ENCODE measurements around the gene PRRX1. TPM values are rescaled to one million over a fixed set of nuclear protein-coding genes. Genes with fewer than 3 reads are reported as not detected.

The PRRX1 gene
- total RNA-seq, 1 experiment from 2014 or later = 1.2 TPM

DNA sequence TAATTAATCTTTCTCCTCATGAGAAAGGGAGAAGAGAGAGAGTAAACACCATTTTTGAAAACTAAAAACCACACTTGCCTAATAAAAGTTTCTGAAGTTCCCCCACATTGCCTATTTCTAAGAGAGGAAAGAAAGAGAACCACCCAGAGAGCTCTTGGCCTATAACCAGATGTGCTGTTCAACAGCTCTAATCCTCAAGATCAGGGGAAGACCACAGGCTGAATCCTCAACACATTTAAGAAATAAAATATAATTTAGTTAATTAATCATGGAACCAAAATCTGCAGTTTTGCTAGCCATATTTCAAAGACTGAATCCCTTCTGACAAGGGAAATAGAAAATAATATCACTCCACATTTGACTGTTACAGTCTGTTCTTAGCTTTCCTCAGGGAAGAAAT, 11.9 kb downstream of the PRRX1 start:
- Histone ChIP-seq H3K27me3 (no peaks in the 10 kb centered on the region), H3K4me3 (no peak overlapping the region), H3K36me3 (no peaks in the 10 kb centered on the region), H3K9me3 (no peaks in the 10 kb centered on the region)
- no peak for DNase-seq

DNA sequence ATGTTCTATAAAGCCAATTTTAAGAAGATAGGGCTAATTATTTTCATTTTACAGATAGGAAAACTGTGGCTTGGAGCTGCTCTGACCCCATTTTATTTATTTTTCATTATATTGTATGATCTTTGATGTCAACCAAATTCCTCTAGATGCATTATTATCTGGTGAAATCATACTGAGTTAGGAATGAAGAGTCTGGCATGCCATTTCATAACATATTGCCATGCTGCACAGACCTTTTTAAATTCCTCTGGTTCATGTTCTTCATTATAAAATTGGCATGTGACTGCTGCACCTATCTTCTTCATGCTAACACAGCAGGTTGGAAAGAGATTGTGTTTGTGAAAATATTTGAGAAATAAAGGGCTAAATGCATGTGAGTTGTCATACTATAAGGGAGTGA, 12.7 kb downstream of the PRRX1 start:
- Histone ChIP-seq H3K36me3 (no peaks in the 10 kb centered on the region), H3K4me3 (no peak overlapping the region)
- no peak for DNase-seq

DNA sequence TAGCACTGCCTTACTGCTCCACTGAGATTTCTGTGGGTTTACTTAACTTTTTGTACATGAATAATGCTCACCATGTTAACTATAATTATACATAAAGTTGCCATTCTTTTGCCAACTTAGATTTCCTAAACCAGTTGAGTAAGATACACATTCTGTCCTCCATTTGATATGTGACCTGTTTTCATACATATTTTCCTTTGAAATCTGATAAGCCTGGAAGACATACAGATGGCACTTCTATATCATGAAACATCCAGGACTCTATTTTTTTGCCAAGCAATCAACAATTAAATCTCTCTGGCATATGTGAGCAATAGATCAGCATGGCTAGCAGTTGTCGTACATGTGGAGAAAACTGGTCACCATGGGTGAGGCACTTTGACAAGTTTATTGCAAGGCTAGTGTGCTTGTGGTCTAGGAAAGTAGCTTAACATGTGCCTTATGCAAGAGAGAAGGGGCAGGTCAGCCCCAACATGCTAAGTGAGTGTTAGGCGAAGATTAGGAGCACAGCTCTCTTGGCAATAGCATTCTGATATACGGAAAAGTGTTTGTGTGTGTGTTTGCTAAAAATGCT, 14.2 kb downstream of the PRRX1 start:
- H3K36me3 ChIP-seq = no peaks in the 10 kb centered on the region
- DNase-seq = no peak
- no peak overlapping the region for H3K4me3 ChIP-seq
- H3K27me3 ChIP-seq = no peaks in the 10 kb centered on the region
- H3K9me3 ChIP-seq = no peaks in the 10 kb centered on the region; the same call in 1 of the 2 replicates

More for the DNA sequence above, 12.7 kb downstream of the PRRX1 start:
- Histone ChIP-seq H3K9me3 (no peaks in the 10 kb centered on the region), H3K27me3 (no peaks in the 10 kb centered on the region)

DNA sequence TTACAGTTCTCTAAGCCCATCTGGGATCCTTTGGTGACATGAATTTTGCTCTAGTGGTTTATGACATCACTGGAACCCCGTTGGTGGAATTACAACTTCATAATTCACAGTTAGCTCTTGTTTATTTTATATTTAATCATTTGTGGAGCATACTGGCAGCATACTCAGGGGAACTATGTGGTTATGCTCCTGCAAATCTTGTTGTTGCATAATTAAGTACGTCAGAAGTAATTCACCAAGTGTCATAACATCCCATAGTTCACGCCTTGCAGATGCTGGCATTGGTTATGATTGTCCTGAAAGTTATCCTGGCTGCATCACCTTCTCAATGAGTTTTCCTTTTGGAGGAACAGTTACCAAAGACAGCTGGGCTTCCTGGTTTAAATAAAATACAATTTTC, 16.5 kb downstream of the PRRX1 start:
- Histone ChIP-seq H3K9me3 (no peaks in the 10 kb centered on the region; the same call in 1 of the 2 replicates), H3K27me3 (no peaks in the 10 kb centered on the region), H3K4me3 (no peak overlapping the region), H3K36me3 (no peaks in the 10 kb centered on the region)
- no peak for DNase-seq

DNA sequence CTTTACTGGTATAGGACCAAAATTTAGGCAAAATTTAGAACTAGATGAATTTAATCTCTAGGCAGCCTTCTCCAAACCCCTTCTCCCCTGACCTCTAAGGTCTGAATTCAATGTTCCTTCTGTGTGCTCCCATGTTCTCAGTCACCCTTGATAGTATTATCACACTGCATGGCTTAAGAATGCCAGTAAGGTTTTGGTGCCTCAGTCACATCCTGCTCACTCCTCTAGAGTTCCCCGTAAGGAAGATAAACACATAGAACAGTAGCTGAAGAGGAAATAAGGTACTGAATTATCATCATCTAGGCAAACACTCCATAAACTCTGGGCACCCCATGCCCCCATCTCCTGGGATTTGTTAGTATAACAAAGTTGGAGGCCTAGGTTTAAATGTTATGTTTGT, 18.2 kb downstream of the PRRX1 start:
- Histone ChIP-seq H3K36me3 (no peaks in the 10 kb centered on the region), H3K4me3 (no peak overlapping the region), H3K9me3 (no peaks in the 10 kb centered on the region; the same call in 1 of the 2 replicates), H3K27me3 (no peaks in the 10 kb centered on the region)
- no peak for DNase-seq

DNA sequence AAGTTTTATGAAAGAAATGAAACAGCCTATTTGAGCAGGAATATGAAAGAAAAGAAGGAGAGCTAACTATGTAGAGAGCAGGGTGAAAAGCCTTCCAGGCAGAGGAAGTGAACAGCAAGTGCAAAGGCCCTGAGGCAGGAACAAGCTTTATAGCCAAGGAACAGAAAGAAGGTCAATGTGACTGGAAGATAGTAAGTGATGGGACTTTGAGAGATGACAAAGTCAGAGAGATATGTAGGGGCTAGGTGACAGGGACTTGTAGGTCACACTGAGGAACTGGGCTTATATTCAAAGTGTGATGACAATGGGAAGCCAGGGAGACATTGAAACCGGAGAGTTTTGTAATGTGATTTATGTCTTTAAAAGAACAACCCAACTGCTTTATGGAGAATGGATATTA, 18.9 kb downstream of the PRRX1 start:
- Histone ChIP-seq H3K9me3 (no peaks in the 10 kb centered on the region; the same call in 1 of the 2 replicates), H3K36me3 (no peaks in the 10 kb centered on the region), H3K27me3 (no peaks in the 10 kb centered on the region), H3K4me3 (no peak overlapping the region)
- DNase-seq = no peak

DNA sequence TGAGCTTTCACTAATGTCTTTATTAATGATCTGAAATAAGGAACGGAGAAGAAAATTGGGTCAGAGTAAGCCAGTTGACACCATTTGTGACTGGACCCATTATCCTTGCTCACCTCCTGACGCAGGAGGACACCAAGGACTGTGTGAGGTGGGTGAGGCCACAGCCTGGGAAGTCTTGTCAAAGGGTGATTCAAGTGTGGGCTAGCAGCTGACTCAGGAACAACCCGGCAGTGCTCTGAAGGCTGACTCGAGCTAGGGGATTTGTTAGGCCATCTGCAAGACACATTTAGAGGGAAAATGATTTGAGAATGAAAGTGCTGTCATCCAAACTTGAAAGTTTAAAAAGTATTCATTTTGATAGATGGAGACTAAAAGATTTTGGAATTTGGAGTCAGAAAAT, 21.2 kb downstream of the PRRX1 start:
- H3K9me3 ChIP-seq = no peaks in the 10 kb centered on the region; the same call in 1 of the 2 replicates
- H3K27me3 ChIP-seq = no peaks in the 10 kb centered on the region
- no peaks in the 10 kb centered on the region for H3K36me3 ChIP-seq
- no peak overlapping the region for H3K4me3 ChIP-seq
- no peak for DNase-seq

DNA sequence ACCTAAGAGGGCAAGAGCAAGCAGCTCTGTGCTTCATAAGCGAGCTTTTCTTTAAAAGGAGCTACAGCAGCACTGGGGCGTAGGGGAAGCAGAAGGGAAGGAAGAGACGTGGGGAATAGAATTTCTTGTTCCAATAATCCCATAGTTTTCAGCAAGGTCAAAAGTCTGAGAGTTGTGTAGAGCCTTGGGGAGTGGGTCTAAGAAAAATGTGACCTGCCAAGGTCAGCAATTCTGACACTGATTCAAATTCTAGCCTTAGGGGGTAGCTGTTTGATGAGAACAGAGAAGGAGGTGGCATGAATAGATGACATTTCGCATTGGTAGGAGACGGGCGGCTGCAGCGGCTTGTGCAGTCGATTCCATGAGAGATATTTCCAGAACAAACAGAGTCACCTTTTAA, 22.4 kb downstream of the PRRX1 start:
- Histone ChIP-seq H3K4me3 (no peak overlapping the region), H3K9me3 (no peaks in the 10 kb centered on the region; the same call in 1 of the 2 replicates), H3K36me3 (no peaks in the 10 kb centered on the region), H3K27me3 (no peaks in the 10 kb centered on the region)
- no peak for DNase-seq

DNA sequence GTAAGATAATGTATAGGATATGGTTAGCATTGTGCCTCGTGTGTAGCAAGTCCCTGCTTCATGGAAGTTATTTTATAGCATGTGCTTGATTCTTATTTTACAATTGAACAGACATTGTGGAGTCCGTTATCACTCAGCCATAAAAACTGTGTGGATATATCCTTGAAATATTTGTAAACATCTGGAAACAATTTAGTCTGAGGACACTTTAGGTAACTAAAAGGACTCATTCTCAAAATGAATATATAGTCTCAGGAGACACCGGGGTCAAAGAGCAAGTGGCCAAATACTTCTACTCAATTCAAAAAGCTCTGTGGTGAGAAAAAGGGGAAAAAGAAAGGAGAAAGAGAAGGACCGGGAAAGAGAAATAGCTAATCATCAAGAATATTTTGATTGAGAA, 23.7 kb downstream of the PRRX1 start:
- no peak overlapping the region for H3K4me3 ChIP-seq
- no peak for DNase-seq
- H3K27me3 ChIP-seq = no peaks in the 10 kb centered on the region
- H3K9me3 ChIP-seq = no peaks in the 10 kb centered on the region; the same call in 1 of the 2 replicates
- no peaks in the 10 kb centered on the region for H3K36me3 ChIP-seq

DNA sequence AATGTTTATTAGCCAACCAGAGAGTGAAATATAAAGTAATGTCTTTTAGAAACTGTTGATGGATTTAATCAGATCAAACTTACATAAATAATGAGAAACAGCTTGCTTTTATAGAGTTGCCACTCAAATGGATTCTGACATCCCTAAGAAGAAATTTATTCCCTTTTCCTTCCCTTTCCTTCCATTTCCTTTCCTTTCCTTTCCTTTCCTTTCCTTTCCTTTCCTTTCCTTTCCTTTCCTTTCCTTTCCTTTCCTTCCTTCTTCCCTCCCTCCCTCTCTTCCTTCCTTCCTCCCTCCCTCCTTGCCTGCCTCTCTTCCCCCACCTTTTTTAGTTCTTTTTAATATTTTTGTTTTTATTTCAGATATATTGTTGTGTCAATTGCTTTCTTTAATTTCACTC, 27.3 kb downstream of the PRRX1 start:
- Histone ChIP-seq H3K4me3 (no peak overlapping the region), H3K9me3 (no peaks in the 10 kb centered on the region), H3K36me3 (no peaks in the 10 kb centered on the region), H3K27me3 (no peaks in the 10 kb centered on the region)
- DNase-seq = no peak

DNA sequence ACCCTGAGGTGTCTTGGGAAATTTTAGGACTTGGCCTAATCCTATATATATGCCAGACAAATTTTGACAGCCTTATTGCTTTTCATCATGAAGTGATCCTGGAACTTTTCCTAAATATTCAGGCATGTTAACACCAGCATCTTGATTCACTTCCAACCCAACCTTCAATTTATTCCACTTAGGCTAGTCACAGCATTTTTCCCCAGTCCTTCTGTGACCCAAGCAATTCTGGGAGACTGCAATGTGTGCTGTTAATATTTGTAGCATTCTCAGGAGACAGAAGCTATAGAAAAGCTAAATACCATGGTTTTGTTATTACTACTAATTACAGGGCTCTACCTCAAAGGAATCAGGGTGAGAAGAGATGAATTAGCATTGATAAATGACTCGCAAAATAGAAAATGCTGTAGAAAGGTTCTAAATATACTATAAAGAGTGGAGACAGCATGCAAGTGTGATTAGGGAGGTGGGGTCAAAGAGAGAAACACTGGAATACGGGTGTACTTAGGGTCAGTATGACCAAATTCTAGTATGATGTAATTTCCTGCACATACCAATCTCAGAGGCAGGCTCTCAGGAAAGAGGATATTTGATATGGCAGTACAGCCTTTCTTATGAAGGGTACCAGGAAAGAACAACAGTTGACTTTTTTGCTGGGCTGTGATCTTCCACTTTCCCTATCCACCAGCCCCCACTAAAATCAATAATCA, 29.1 kb downstream of the PRRX1 start:
- no peak for DNase-seq
- H3K9me3 ChIP-seq = no peaks in the 10 kb centered on the region

DNA sequence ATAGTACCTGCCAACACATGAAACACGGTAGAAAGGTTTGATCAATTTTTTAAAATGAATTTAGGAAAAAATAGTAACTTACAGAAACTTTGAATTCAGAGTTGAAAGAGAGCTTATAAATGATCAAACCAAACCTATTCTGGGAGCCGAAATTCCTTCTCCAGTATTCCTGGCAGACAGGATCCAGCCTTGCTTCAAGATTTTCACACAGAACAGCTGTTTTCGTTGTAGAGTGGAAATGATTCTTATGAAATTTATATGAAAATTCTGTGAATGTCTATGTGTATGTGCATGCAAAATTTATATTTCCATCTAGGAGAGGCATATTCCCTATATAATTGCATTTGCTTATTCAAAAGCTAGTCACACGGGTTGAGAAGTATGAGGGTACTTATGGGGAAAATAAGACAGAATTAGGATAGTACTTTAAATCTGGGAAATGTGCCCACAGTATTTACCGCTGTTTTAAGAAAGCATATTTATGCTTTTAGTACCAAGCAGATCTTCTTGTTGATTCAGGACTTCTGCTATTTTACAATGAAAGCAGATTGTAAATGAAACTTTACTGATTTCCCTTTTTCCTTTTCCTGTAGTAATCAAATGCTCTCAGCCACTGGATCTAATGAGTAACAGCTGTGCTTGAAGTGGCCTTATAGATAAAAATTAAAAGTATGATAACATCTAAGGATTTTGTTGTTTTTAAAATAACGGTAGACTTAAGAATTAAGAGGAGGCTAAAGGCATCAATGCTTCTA, 30.4 kb downstream of the PRRX1 start:
- no peak overlapping the region for H3K4me3 ChIP-seq
- no peak for DNase-seq

More for the DNA sequence above, 29.1 kb downstream of the PRRX1 start:
- Histone ChIP-seq H3K27me3 (no peaks in the 10 kb centered on the region), H3K4me3 (no peak overlapping the region), H3K36me3 (no peaks in the 10 kb centered on the region)

DNA sequence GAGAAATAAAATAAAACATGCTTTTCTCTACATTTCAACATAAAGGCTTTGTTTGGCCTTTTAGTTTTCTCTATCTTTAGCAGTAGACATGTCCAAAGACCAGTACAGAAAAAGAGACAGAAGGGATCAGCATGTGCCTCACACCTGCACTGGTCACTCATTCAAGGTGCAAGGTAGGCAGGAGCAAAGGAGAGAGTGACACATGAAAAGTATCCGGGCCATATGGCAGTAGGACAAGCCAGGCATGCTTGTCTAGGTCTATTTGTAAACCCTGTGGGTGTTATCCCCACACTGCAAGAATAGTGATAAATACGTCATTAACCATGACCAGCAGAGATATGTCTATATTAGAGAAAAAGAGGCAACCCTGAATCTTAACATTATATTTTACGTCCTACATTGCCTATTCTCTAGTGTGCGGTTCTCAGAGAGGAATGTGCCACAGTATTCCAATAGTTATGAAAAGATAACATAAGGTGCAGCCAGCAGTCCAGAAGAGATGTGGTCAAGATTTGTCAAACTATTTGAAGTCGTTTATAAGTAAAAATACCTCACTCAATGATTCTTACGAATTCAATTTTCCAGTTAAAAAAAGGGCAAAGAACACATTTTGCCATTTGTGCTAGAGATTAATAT, 32.1 kb downstream of the PRRX1 start:
- Histone ChIP-seq H3K9me3 (no peaks in the 10 kb centered on the region), H3K36me3 (no peaks in the 10 kb centered on the region), H3K4me3 (no peak overlapping the region), H3K27me3 (no peaks in the 10 kb centered on the region)
- no peak for DNase-seq

More for the DNA sequence above, 30.4 kb downstream of the PRRX1 start:
- Histone ChIP-seq H3K27me3 (no peaks in the 10 kb centered on the region), H3K9me3 (no peaks in the 10 kb centered on the region), H3K36me3 (no peaks in the 10 kb centered on the region)

DNA sequence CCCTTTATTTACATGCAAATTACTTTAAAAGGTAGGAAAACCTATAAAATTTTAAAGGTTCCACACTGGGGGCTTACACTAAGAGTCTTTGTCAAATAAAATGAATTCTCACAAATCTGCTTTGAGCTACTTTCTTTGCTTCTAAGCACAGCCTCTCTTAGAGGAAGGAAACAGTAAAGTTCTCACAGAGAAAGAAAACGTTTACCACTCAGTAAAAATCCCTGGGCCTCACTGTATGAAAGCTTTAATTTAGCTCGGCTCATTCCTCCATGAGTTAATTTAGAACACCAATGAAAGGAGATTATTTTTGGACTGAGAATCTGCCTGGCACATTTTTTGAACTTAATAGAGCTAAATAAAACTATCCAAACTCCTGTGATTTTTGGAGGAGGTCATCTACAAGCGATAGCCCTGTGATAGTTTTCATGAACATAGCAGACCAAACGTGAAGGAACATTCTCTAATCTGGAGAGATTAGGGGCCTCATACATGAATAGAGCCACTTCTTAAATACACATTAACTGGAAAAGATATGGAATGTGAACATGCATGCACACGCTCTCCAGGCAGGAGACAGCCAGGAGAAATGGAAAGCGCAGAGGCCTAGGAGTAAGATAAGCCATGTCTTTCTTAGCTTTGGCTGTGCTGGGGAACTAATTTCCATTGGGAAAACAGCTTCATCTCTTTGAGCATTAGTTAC, 32.8 kb downstream of the PRRX1 start:
- no peak for DNase-seq
- Histone ChIP-seq H3K36me3 (no peaks in the 10 kb centered on the region), H3K4me3 (no peak overlapping the region), H3K9me3 (no peaks in the 10 kb centered on the region), H3K27me3 (no peaks in the 10 kb centered on the region)

DNA sequence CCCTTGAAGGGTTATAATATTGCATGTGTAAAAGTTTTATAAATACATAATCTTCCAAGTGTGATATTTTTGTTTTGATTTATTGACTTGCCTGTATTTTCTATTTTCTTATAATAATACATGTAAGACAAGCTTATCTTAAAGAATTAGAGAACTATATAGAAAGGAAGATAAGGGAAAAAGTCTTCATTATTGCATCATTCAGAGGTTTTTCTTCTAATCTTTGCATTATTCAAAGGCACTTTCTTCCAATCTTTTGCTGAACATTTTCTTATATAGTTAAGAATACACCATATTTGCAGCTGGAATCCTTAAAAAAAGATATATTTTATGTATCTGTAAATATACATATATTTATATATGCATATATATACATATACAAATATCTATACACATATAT, 33.4 kb downstream of the PRRX1 start:
- Histone ChIP-seq H3K9me3 (no peaks in the 10 kb centered on the region), H3K4me3 (no peak overlapping the region), H3K36me3 (no peaks in the 10 kb centered on the region), H3K27me3 (no peaks in the 10 kb centered on the region)
- DNase-seq = no peak

Data from MG63 (cell line).